Hematopoietic multipotent progenitor cell treated with erythropoietin and hydrocortisone succinate and interleukin-3 and kit ligand, for 6 days (in vitro differentiated cells): ENCODE measurements around the gene FANCD2OS.
"Not testable (repeated sequence)": the region's sequence is repeated elsewhere in the genome, so short reads cannot be mapped to it uniquely, and the experiment has no call there.

Experiments used
- DNase-seq: peaks from one replicate; pipeline ENCODE4 v3.0.0-alpha.2; 2015

Gene FANCD2OS

DNA sequence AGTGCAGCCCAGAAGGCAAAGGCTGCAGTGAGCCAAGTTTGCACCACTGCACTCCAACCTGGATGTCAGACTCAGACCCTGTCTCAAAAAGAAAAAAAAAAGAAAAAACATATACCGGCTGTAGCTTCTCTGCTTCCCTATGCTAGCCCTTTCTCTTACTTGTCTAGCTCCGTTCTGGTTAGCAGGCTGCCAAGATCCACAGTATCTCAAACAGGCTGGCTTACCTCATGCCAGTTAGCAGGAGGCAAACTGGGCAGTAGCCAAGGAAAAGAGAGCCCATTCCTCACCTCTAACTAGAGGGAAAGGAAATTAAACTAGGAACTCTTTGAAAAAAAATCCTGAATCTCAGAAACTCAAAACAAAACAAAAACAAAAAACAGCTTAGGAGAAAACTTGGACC lies 16.7 kb downstream of the FANCD2OS start:
- DNase-seq: not testable (repeated sequence)

DNA sequence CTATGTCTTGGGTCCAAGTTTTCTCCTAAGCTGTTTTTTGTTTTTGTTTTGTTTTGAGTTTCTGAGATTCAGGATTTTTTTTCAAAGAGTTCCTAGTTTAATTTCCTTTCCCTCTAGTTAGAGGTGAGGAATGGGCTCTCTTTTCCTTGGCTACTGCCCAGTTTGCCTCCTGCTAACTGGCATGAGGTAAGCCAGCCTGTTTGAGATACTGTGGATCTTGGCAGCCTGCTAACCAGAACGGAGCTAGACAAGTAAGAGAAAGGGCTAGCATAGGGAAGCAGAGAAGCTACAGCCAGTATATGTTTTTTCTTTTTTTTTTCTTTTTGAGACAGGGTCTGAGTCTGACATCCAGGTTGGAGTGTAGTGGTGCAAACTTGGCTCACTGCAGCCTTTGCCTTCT lies 17.3 kb downstream of the FANCD2OS start:
- DNase-seq: not testable (repeated sequence)

DNA sequence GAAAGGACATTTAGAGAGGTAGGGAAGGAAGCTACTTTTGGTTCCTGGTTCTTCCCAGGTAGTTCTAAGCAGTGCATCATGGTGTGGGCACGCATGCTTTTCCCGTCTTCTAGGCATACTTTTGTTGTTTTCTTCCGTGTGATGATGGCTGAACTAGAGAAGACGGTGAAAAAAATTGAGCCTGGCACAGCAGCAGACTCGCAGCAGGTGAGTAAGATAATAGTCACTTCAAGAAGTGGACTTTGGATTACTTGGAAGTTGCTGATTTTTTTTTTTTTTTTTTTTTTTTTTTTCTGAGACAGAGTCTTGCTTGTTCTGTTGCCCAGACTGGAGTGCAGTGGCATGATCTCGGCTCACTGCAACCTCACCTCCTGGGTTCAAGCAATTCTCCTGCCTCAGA lies 17.9 kb downstream of the FANCD2OS start:
- no peak for DNase-seq

DNA sequence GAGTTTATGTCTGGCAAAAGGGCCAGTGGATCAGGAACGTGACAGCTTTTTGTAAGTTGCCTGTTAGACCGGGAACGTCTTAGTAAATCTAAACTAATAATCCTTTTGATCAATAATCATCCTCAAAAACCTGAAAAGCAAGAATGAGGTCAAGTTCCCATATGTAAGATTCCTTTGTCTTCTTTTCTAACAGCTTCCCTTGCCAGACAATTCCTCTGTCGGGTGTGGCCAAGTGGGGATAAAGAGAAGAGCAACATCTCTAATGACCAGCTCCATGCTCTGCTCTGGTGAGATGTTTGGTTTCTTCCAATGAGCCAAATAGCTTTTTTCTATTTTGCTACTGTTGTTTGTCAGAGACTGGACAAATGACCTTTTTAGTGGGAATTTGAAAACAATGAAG lies 19.8 kb downstream of the FANCD2OS start:
- DNase-seq: no peak

DNA sequence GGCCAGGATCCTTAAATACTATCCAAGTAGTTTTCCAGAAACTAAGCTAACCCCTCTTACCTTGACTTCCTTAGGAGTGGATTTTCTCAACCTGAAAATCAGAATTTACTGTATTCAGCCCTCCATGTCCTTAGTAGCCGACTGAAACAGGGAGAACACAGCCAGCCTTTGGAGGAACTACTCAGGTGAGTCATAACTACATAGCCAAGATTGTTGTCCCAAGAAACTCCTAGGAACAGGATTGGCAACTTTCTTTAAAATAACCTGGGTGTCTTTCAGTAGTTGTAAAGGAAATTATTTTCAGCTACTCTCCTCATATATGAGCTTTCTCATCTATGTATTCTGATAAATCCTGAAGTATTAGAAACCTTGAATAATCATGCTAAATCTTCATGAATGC lies 22.3 kb downstream of the FANCD2OS start:
- DNase-seq: no peak

DNA sequence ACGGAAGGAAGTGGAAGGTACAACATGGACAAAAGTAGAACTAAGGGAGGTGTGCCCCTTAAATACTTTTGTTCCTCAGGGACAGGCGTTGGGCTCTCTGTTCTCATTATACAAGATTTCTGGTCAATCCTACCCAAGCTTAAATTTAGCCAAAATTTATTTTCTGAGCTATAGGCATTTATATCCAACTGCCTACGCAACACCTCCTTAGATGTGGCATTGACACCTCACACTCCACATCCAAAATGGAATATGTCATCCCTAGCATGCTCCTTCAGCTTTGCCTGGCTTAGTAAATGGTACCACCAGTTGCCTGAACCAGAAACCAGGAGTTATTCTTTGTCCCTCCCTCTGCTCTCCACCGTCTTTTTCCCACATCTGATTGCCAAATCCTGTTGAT lies 26.2 kb downstream of the FANCD2OS start:
- DNase-seq: no peak

DNA sequence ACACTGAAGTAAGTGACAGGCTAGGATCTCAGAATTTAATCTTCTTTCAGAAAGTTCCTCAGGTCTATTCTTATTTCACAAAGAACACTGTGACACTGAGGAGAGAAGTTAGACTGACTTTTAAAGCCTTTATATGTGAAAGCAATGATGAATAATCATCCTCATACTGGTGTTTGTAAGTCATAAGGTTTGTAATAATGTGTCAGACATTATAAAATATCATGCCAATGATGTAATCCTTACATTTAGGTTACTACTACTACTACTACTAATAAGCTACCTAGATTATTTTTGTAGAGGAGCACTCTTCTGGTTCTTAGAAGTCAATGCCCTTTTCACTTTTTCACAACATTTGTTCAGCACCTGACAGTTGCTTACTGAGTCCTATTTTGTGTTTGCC lies 33.4 kb downstream of the FANCD2OS start:
- no peak for DNase-seq

DNA sequence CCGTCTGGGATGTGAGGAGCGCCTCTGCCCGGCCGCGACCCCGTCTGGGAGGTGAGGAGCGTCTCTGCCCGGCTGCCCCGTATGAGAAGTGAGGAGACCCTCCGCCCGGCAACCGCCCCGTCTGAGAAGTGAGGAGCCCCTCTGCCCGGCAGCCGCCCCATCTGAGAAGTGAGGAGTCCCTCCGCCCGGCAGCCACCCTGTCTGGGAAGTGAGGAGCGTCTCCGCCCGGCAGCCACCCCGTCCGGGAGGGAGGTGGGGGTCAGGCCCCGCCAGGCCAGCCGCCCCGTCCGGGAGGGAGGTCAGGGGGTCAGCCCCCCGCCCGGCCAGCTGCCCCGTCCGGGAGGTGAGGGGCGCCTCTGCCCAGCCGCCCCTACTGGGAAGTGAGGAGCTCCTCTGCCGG lies 38.0 kb downstream of the FANCD2OS start:
- DNase-seq: not testable (repeated sequence)

DNA sequence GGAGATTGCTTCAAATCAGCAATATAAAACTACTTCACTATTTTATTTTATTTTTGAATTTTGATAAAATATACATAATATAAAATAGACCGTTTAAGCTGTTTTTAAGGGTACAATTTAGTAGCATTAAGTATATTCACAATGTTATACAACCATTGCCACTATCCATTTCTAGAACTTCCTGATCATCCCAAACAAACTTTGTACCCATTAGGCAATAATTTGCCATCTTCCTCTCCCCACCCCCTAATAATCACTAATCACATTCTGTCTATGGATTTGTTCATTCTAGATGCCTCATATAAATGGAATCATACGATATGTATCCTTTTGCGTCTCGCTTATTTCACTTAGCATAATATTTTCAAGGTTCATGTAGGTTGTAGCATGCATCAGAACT lies 53.0 kb downstream of the FANCD2OS start:
- no peak for DNase-seq
